ENCODE data around the gene ZNF467.

ZNF467 gene

DNA sequence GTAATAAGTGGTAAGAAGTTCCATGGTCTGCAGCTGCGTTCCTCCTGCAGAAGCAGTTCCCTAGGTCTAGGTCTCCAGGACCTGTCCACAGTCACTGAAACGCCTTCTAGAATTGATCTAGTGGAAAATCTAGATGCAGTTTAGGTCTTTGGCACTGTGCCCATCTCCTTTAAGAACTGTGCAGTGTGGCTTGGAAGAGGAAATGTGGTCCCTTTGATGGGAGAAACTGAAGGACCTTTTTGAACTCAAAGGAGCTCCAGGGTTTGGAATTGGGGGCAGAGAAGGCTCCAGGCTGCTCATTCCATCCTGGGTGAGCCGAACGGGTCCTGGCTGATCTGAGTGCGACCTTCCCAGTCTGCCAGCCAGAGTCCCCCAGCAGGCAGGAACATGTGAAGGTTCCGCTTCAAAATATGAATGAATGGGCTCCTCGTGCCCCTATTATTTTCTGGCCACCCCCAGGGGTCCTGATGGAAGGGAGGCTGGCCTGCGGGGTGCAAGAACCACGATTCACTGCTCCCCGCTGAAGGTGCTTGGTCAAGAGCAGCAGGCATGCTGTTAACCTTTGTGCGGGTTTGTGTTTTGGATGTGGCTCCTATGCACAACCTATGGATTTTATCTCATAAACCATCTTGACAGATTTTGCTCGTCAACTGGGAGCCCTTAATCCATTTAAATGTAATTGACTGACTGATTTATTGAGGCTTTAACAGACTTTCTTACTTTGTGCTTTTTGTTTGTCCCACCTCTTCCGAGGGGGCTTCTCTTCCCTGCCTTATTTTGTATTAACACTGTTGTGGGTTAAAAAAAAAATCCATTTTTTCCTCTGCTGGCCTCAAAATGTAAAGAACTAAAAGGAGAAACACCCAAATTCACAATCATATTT lies 36.7 kb downstream of the ZNF467 start:
- DNase-seq: no peak

DNA sequence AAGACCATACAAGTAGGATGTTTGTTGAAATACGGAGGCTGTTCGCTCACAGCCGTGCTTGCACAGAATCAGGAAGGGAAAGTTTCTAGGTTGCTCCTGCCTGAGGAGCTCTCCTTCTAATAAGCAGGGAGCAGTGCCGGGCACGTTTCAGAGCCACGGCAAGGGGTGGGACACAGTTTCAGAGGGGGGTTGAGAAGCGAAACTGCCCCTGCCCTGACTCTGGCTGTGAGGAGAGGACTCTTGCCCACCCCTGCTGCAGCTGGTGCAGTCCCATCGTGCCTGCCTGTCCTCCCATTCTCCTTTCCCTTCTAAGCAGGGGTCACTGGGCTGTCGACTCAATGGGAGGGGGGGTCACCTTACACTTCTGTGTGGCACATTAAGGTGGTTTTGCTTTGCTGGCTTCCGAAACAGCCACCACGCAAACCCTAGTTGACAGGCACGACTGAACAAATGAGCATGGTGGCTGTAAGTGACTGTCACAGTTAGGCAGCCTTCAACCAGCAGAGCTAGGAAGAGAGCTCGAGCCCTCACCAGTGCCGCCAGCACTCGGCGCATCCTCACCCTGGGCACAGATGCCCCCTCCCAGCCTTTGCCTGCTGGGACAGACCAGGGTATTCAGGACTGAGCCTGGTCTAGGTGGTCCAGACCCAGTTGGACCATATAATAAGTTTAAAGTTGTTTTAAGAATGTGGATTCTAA lies 37.5 kb downstream of the ZNF467 start:
- no peak for DNase-seq

DNA sequence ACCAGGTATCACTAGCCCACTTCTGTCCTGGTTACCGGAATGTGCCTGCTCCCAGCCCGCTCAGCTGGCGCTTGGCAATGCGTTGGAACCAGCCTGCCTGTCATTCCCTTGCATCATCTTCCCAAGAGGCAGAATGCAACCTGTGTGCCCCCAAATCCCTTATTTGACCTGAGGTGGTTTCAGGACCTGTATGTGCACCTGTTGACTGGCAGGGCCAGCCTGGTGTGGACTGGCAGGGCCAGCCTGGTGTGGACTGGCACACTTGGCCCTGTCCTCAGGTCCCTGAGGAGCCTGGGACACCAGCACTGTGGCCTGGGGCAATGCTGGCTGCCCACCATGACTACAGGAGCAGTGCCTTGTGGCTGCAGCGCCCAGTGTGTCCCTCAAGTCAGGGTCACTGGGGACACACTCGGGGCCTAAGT lies 38.2 kb downstream of the ZNF467 start:
- DNase-seq: no peak

DNA sequence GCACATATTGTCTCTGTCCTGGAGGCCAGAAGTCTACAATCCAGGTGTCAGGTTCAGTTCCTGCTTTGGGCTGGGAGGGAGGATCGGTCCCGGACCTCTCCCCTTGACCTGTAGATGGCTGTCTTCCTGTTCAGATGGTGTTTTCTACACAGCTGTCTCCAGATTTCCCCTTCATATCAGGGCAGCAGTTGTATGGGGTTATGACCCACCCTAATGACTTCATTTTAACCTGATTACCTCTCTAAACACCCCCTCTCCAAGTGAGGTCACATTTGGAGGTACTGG lies 38.7 kb downstream of the ZNF467 start:
- no peak for DNase-seq

DNA sequence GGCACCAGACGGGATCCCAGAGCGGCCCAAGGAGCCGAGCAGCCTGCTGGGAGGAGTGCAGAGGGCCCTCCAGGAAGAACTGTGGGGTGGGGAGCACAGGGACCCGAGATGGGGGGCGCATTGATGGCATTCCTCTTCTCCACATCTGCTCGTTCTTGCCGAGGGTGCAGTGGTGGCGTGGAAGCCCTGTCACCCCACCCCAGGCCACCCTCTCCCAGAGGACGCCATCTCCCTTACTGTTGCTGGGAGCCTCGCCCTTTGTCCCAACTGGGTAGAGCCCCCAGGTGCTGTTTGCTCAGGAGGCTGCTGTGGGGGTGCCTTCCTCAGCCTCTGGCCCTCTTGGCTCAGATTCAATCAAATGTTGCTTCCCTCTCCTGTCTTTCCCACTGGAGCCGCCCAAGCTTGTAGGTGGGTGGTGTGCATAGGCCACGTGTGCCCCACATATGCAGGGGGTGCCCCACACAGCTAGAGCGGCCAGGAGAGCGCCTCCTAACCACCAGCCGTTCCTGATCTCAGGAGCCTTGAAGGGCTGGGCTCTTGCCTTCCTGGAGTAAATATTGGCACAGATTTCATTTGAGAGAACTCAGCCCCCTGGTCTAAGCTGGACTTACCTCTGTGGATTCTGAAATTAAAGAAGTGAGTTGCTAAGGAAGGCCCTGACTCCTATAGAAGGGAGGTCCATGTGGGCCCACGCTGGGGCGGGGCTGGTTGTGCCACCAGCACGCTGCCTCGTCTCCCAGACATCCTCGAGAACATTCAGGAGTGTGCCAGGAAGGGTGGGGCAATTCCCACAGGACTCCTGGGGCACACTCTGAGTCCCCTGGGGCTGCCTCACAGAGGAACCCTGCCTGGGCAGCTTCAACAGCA lies 39.2 kb downstream of the ZNF467 start:
- DNase-seq: no peak

DNA sequence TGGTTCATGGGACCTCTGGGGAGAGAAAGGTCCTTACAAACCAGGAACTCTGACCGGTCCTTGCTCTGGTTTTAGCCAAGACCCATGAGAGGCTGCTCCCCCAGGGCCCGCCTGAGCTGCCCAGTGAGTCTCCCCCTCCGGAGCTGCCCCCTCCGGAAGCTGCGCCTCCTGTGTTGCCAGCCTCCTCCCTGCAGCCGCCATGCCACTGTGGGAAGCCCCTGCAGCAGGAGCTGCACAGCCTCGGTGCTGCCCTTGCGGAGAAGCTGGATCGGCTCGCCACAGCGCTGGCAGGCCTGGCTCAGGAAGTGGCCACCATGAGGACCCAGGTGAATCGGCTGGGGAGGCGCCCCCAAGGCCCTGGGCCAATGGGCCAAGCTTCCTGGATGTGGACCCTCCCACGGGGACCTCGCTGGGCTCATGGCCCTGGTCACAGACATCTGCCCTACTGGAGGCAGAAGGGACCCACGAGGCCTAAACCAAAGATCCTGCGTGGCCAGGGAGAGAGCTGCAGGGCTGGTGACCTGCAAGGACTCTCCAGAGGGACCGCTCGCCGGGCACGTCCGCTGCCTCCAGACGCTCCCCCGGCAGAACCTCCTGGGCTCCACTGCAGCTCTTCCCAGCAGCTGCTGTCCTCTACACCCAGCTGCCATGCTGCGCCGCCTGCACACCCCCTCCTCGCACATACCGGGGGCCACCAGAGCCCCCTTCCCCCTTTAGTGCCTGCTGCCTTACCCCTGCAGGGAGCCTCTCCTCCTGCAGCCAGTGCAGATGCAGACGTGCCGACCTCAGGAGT lies 40.1 kb downstream of the ZNF467 start:
- no peak for DNase-seq

DNA sequence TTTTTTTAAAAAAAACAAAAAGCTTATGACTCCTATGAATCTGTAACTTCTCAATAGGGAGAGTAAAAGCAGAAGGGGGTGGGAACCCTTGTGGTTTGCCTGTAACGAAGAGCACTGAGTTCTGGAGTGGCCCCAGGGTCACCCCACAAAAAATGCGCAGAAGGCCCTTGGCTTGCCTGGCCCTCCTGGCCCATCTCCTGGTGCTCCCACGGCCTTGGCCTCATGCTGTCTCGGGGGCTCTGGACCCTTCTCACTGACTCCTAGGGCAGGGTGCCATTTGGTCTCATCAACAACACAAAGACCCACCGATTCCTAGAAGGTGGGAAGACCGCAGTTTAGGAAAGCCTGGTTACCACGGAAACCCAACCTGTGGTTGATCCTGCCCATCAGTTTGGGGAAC lies 40.8 kb downstream of the ZNF467 start:
- no peak for DNase-seq

DNA sequence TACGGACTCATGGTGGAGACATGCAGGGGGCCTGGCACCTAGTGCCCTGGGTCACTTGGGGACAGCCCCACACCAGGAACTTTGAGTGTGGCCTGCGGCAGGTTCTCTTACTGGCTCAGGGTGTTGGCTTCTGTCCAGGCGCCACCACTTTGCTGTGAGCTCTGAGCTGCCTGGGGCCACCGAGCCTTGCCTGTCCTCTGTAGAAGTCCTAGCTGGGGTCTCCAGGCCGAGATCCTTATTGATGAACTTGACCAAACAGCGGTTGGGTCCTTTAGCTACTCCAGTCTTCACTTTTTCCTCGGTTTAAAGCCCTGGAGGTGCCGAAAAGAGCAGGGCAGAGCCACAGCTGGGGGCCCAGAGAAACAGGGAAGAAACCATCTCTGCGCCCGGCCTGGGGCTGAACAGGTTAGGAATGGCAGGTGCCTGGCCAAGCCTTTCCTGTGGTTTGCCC lies 41.3 kb downstream of the ZNF467 start:
- no peak for DNase-seq

DNA sequence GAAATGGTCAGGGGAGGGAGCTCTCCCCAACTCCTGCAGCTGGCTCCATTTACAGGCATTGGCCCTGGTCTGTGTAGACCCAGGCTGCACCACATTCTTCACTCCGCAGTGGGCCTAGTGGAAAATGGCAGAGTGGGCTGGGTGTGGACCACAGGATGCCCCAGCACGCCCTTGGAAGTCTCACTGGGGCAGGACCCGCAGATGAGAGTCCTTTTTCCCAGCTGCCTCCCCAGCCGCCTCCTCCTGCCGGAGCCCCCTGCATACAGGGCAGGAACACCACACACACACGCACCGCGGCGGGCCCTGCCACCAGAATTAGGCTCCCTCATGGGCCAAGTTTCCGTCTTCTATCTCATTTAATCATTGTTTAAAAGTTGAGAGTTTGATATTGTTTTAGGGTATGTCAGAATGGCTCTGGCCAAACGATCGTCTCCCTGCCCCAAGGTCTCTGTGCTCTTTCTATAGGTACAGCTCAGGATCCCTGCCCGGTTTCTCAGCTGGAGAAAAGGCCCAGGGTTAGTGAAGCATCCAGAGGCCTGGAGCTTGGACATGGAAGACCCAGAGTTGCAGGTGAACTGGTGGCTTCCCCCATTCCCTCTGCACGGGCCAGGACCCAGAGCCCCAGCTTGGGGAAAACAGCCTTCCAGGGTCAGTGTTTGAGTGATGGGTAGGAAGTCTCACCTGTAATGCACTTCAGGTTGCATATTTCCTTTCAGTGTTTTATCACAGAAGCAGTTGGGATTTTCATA lies 42.0 kb downstream of the ZNF467 start:
- no peak for DNase-seq

DNA sequence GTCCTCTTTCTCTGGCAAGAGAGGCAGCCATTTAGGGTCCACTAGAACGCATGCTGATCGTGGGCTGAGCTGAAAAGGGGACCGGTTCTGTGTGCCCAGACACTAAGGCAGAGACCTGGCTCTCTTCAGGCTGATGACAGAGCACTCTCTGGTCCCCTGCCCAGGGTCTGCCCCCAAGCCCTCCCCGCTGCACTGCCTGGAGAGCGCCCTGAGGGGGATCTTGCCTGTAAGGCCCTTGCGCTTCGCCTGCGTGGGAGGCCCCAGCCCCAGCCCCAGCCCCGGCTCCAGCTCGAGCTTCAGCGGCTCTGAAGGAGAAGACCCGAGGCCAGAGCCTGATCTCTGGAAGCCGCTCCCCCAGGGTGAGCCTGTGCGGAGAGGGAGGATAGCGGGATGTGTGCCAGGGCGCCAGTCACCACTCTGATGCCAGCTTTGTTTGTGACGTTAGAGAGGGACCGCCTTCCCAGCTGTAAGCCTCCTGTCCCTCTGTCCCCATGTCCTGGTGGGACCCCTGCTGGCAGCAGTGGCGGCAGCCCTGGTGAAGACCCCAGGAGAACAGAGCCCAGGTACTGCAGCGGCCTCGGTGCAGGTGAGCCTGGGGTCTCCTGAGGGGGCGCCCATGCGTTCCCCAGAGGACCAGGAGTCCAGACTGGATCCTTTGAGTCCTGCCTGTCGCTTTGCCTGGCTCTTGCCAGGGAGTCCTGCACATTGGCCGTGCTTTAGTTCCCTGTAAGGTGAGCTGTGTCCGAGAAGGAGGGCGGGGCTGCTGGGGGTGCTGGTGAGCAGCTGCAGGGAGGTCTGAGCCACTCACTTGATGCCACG lies 43.2 kb downstream of the ZNF467 start:
- no peak for DNase-seq

DNA sequence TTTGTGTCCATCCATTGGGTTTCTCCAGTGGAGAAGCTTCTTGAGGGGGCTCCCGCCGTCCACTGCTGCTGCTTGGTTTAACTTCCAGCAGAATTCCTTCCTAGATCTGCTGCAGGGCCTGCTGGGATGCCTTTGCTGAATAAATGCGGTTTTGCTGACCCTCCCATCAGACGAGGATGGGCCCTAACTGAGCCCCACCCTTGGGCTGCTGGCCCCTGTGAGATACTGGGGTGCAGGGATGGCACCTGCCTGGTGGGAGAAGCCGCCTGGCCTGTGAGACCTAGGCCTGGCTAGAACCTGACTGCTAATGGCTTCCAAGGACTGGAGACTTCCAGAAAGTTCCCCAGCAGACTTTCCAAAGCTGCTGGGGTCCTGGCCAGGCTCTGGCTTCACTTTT lies 43.8 kb downstream of the ZNF467 start:
- DNase-seq: no peak

DNA sequence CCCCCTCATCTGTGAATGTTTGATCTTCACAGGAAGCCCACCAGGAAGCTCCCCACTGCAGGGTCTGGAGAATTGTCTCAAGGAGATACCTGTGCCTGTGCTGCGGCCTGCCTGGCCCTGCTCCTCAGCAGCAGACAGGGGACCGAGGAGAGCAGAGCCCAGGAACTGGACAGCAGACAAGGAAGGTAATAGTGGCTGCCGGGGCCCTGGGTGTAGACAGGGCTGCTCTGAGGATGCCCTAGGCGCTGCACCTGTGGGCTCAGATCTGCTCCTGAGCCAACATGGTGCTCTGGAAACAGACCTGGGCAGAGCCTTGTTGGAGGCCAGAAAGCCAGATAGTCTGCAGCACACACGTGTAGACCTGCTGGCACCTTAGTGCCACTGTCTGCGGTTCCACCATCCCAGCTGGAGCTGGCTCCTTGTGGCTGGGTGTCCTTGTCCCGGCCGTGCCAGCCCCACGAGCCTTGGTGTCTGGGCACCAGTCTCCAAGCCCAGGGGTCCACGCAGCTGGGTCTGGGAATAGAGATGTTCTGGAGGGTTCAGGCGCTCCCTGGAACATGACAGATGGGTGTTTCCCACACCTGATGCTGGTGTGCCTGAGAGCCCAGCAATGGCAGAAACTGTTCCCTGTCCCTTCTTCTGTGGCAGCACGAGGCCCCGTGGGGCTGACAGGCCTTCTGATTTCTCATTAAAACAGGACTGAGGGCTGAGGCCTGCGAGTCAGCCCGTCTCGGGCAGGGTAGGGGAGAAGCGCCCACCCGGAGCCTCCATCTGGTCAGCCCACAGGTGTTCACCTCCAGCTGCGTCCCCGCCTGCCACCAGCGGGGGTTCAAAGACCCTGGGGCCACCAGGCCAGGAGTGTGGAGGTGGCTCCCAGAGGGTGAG lies 44.7 kb downstream of the ZNF467 start:
- DNase-seq: no peak

DNA sequence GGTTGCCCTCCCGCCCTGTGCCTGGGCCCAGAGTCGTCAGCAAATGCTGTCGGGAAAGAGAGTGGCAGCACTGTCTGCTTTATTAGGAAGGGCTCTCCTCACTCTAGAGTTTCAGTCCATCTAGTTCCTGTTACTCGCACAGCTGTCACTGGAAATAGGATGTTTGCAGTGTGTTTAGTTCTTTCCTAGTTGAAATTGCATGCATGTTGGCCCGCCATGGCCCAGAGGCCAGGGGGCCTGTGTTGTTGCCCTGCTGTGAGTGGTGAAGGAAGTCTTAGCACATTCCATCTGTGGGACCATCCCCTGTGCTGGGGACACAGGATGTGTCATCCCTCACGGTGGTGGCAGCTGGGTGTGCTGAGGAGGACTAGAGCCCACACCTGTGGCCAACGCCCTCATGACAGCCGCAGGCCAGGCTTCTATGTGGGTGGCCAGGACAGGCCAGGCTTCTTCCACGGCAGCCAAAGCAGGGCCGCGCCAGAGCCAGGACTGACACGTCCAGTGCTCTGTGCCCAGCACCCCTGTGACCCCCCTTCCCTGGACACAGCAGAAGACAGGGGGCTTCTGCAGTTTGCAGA lies 45.4 kb downstream of the ZNF467 start:
- no peak for DNase-seq

DNA sequence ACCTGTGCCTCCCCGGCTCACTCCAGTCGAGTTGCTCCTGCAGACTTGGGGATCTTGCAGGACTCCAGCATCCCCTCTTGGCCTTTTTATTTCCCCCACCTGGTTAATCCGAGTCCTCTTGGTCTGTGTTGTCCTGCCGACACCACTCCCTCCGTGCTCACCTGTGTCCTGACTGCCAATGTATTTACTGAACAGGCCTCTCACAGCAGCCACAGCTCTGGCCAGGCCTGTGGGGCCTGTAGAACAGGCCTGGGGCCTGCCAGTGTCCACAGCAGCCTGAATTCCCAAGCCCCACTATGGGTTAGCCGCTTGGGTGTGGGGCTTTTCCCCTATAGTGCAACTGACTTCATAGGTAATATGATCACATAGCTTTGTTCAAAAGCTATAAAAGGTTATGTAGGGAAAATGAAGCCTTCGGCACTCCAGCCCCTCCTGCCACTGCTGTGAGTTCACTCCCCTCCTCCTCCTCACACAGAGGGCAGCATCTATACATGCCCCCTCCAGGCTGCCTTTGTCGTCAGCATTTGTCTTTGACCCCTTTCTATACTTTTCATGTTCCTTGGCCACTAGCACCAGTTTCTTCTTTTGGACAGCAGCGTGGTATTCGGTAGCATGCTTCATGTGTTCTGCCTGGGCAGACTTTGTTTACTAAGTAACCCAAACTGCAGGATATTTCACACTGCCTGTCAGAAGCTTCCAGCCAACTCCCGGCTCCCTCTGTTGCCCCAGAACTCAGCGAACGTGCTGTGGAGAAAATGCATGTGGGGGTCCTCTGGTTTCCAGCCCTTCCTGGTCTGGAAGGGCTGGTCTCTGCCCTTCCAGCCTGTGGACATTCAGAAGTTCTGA lies 46.1 kb downstream of the ZNF467 start:
- DNase-seq: no peak

DNA sequence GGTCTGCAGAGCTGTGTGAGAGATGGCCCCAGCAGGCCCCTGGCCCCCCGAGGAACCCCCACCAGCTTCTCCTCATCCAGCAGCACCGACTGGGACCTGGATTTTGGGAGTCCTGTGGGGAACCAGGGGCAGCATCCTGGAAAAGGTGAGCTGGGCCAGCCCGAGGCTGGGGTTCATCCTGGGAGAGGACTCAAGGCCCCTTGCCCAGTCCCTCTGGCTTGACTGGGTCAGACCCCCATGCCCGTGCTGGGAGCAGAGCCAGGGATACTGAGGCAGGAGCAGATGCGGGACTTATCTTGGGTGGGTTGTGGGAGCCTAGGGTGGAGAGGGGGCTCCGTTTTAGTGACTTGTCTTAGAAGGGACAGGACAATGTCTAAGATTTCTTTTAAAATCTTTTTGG lies 47.5 kb downstream of the ZNF467 start:
- DNase-seq: no peak

DNA sequence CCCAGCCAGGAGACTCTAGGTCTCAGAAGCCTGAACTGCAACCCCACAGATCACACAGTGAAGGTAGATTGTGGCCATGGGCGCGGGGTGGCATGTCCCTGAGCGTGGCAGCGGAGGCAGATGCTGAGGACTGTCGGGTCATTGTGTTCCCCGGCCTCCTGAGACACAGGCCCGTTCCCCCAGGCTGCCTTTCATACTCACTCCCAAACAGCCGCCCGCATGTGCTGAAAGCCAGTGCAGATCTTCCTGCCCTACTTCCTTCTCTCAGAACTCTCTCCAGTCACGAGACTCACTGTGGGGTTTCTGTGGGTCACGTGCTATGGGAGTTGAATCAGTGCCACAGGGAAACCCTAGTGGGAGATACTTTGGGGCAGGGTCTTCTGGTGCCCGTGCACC lies 48.0 kb downstream of the ZNF467 start:
- DNase-seq: no peak

DNA sequence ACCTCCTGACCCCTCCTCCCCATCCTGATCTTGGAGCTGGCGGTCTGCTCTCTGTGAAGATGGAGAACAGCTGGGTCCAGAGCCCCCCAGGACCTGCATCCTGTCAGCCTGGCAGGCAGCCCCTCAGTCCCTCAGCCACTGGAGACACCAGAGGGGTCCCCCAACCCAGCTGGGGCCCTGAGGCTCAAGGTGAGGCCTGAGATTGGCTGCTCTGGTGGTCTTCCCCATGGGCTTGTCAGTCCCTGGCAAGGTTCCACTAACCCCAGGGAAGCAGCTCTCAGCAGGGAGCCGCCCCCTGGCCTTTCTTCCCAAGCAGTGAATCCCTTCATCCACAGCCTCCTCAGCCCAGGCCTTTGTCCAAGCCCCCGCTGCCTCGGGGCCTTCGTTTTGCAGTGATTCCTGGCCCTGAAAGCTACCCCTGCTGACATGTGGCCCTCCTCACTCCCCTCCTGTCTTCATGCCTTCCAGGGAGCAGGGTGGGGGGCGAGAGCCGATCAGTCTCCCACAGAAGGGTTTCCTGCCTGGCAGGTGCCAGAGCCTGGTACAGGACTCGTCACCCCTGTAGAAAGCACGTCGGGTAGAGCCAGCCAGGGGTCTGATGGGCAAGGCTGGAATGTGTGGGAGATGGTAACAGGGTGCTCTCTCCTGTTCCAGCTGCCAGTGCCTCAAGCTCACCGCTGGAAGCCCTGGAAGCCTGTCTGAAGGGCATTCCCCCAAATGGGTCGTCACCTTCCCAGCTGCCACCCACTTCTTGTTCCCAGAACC lies 48.5 kb downstream of the ZNF467 start:
- DNase-seq: no peak

Data from kidney glomerular epithelial cell (primary cell).